H9 (cell line): ENCODE data around the gene TAF13. TPM values are rescaled to one million over a fixed set of nuclear protein-coding genes. Genes with fewer than 3 reads are reported as not detected.

Experiments
- DNase-seq: peaks from one replicate; pipeline ENCODE4 v3.0.0-alpha.2; 2017
- H2AFZ ChIP-seq: one replicate; pipeline ENCODE4 v1.6.1; 2013; ENCODE audit warnings: mild to moderate bottlenecking, low read length, control low read depth, moderate library complexity
- H2AK5ac ChIP-seq: 2 replicates; pipeline ENCODE4 v1.6.1; 2013; ENCODE audit warnings: low read length, control low read depth, mixed read lengths; ENCODE audit not compliant: insufficient read length
- H2BK120ac ChIP-seq: one replicate; pipeline ENCODE4 v1.6.1; 2013; ENCODE audit warnings: low read depth, mild to moderate bottlenecking, low read length, control low read depth, inconsistent platforms; ENCODE audit not compliant: poor library complexity, severe bottlenecking
- H2BK12ac ChIP-seq: 2 replicates; pipeline ENCODE4 v1.6.1; 2013; ENCODE audit warnings: low read length, control low read depth, mixed read lengths, low read depth; ENCODE audit not compliant: insufficient read length
- H2BK15ac ChIP-seq: 2 replicates; pipeline ENCODE4 v1.6.1; 2013; ENCODE audit warnings: low read depth, low read length, control low read depth
- H2BK20ac ChIP-seq: one replicate; pipeline ENCODE4 v1.6.1; 2013; ENCODE audit warnings: low read depth, mild to moderate bottlenecking, low read length, control low read depth, inconsistent platforms; ENCODE audit not compliant: poor library complexity, severe bottlenecking
- H2BK5ac ChIP-seq: 2 replicates; pipeline ENCODE4 v1.6.1; 2013; ENCODE audit warnings: low read length, control low read depth, mixed read lengths; ENCODE audit not compliant: insufficient read length
- H3K14ac ChIP-seq: 2 replicates; pipeline ENCODE4 v1.6.1; 2013; ENCODE audit warnings: low read length, control low read depth; ENCODE audit not compliant: insufficient read depth
- H3K18ac ChIP-seq: 2 replicates; pipeline ENCODE4 v1.6.1; 2013; ENCODE audit warnings: low read depth, mild to moderate bottlenecking, mixed read lengths, low read length, control low read depth; ENCODE audit not compliant: insufficient read length
- H3K23ac ChIP-seq: 2 replicates; pipeline ENCODE4 v1.6.1; 2013; ENCODE audit warnings: low read length, control low read depth, mixed read lengths, low read depth; ENCODE audit not compliant: insufficient read length
- H3K23me2 ChIP-seq: 2 replicates; pipeline ENCODE4 v1.6.1; 2013; ENCODE audit warnings: low read depth, mild to moderate bottlenecking, mixed read lengths, low read length, control low read depth; ENCODE audit not compliant: insufficient read length, poor library complexity, severe bottlenecking
- H3K27ac ChIP-seq: 2 replicates; pipeline ENCODE4 v1.5.1; 2013; ENCODE audit warnings: low read length, control low read depth, mixed read lengths, low read depth; ENCODE audit not compliant: insufficient read length
- H3K27me3 ChIP-seq: 2 replicates; pipeline ENCODE4 v1.6.1; 2013; ENCODE audit warnings: low read length, control low read depth, inconsistent platforms; ENCODE audit not compliant: insufficient read depth
- H3K4ac ChIP-seq: 2 replicates; pipeline ENCODE4 v1.6.1; 2013; ENCODE audit warnings: low read depth, mild to moderate bottlenecking, control low read depth, inconsistent platforms, low read length, moderate library complexity
- H3K4me1 ChIP-seq: 2 replicates; pipeline ENCODE4 v1.6.1; 2013; ENCODE audit warnings: low read length, control low read depth, inconsistent platforms; ENCODE audit not compliant: insufficient read depth
- H3K4me2 ChIP-seq: 2 replicates; pipeline ENCODE4 v1.6.1; 2013; ENCODE audit warnings: low read length, control low read depth, mixed read lengths; ENCODE audit not compliant: insufficient read length, insufficient read depth
- H3K56ac ChIP-seq: 2 replicates; pipeline ENCODE4 v1.6.1; 2013; ENCODE audit warnings: low read depth, mild to moderate bottlenecking, mixed read lengths, low read length, control low read depth; ENCODE audit not compliant: insufficient read length
- H3K79me1 ChIP-seq: 2 replicates; pipeline ENCODE4 v1.6.1; 2013; ENCODE audit warnings: low read depth, mild to moderate bottlenecking, moderate library complexity, low read length, control low read depth, inconsistent platforms; ENCODE audit not compliant: insufficient read depth, poor library complexity, severe bottlenecking
- H3K79me2 ChIP-seq: 2 replicates; pipeline ENCODE4 v1.6.1; 2013; ENCODE audit warnings: low read length, control low read depth, inconsistent platforms; ENCODE audit not compliant: insufficient read depth
- H3K9ac ChIP-seq: 2 replicates; pipeline ENCODE4 v1.6.1; 2013; ENCODE audit warnings: low read length, control low read depth, mixed read lengths; ENCODE audit not compliant: insufficient read length; ENCODE audit errors: extremely low read depth
- H3K9me3 ChIP-seq: one replicate; pipeline ENCODE4 v1.6.1; 2013; ENCODE audit warnings: low read depth, low read length, inconsistent platforms; ENCODE audit not compliant: control insufficient read depth
- H3T11ph ChIP-seq: one replicate; pipeline ENCODE4 v1.6.1; 2013; ENCODE audit warnings: mild to moderate bottlenecking, low read length, control low read depth, inconsistent platforms
- H4K20me1 ChIP-seq: one replicate; pipeline ENCODE4 v1.6.1; 2013; ENCODE audit not compliant: control insufficient read depth, insufficient read length, insufficient read depth
- H4K5ac ChIP-seq: 2 replicates; pipeline ENCODE4 v1.6.1; 2013; ENCODE audit warnings: low read depth, mild to moderate bottlenecking, mixed read lengths, low read length, control low read depth; ENCODE audit not compliant: insufficient read length
- H4K8ac ChIP-seq: replicated peaks from 2 replicates; pipeline ENCODE4 v1.6.1; 2013; ENCODE audit warnings: low read length, control low read depth, mixed read lengths, low read depth; ENCODE audit not compliant: insufficient read length
- H4K91ac ChIP-seq: 2 replicates; pipeline ENCODE4 v1.6.1; 2013; ENCODE audit warnings: low read depth, mild to moderate bottlenecking, moderate library complexity, mixed read lengths, low read length, control low read depth; ENCODE audit not compliant: insufficient read length
- H3K27ac Mint-ChIP-seq, 3 experiments: 2 replicates in 2 of 3; 3 replicates in 1 of 3; pipeline ENCODE4 v1.8.0; 2020 to 2021; ENCODE audit warnings: mixed read lengths in 3 of 3, mild to moderate bottlenecking in 1 of 3, moderate library complexity in 1 of 3
- H3K27me3 Mint-ChIP-seq: 2 replicates; pipeline ENCODE4 v1.8.0; 2021; ENCODE audit warnings: low read depth, mild to moderate bottlenecking, moderate library complexity, mixed read lengths
- H3K36me3 Mint-ChIP-seq, 3 experiments: 2 replicates in 2 of 3; 3 replicates in 1 of 3; pipeline ENCODE4 v1.8.0; 2020 to 2021; ENCODE audit warnings: low read depth in 3 of 3, mixed read lengths in 3 of 3; ENCODE audit not compliant: insufficient read depth in 1 of 3
- H3K4me1 Mint-ChIP-seq, 2 experiments: 2 replicates each; pipeline ENCODE4 v1.8.0; 2020; ENCODE audit warnings: mixed read lengths in 2 of 2
- H3K4me3 Mint-ChIP-seq, 2 experiments: 2 replicates in 1 of 2; 3 replicates in 1 of 2; pipeline ENCODE4 v1.8.0; 2020 to 2021; ENCODE audit warnings: mild to moderate bottlenecking in 2 of 2, mixed read lengths in 2 of 2, moderate library complexity in 1 of 2
- H3K9me3 Mint-ChIP-seq, 2 experiments: 2 replicates in 1 of 2; 3 replicates in 1 of 2; pipeline ENCODE4 v1.8.0; 2020; ENCODE audit warnings: mild to moderate bottlenecking in 2 of 2, mixed read lengths in 2 of 2, moderate library complexity in 1 of 2
- WGBS: extraction: QIAGEN DNeasy Blood & Tissue Kit; methylation state at CpG from one replicate; pipeline ENCODE4 v1.1.7; 2013; ENCODE audit warnings: missing lambda C conversion rate, low lambda C conversion rate, mixed read lengths; ENCODE audit not compliant: insufficient read length; ENCODE audit errors: extremely low coverage; 5-methylcytosine and 5-hydroxymethylcytosine counted together
- total RNA-seq: library from RNA; stranded (reverse); gene quantifications from 2 replicates; pipeline ENCODE4 v1.2.1, GENCODE V29; 2021
- TF ChIP-seq, protein P1 (sequence below): fragments of 200-600 bp; sonication (generic); conservative IDR thresholded peaks from 3 replicates; pipeline ENCODE4 v1.8.0; 2021; ENCODE audit warnings: antibody characterized with exemption, mild to moderate bottlenecking

The TAF13 gene
- total RNA-seq, 1 experiment from 2014 or later, result 50.9 TPM

DNA sequence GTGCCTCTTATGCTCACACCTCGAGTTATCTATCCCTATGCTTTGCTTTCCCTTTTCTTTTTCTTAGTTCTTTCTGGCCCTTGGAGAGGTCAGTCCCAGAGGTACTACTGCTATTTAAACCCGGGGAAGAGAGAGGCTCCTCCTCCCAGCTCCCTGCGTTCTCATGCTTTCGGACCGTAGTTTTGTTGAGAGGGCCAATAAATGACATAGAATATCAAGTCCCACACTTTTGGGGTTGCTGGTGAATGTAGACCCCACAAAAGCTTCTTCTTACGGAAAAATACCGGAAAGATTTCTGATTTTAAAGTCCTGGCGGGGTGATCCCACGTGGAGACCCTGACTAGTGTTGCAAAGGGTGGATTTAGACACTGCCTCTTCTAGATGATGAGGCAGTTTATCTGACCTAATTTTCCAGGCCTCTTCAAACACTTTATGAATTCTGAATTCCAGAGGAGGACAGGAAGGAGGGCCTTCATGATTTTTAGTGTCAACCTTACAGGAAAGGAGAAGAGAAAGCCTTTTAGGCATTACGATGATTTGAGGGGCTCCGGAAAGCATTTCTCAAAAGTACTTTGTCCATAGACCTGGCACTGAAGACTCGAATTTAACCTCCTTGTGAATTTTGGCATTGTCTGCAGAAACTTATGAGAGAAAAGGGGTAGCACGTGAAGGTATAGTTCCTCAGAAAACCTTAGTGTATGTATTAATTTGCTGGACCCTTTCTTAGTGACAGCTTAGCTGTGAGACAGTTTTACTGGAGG is 15.5 kb upstream of the TAF13 start:
- Histone ChIP-seq H2BK5ac (no peak overlapping the region), H2BK15ac (no peak overlapping the region), H3K4ac (no peak overlapping the region), H4K91ac (no peak overlapping the region), H3K9ac (peak overlapping the region; percentile 82), H3K23me2 (peaks cover 6% of the 10 kb centered on the region), H3K56ac (no peak overlapping the region), H3K4me2 (peak overlapping the region; percentile 42), H2AFZ (peak overlapping the region; percentile 84), H4K20me1 (no peaks in the 10 kb centered on the region), H2BK12ac (no peak overlapping the region), H3K79me2 (0 out of 2 replicates have a peak, but pooled peaks cover 2% of the 10 kb centered on the region), H3K4me1 (no peaks in the 10 kb centered on the region), H3K14ac (no peak overlapping the region), H3K18ac (no peak overlapping the region), H3K79me1 (no peaks in the 10 kb centered on the region), H4K8ac (no peak overlapping the region), H3K9me3 (no peaks in the 10 kb centered on the region), H2AK5ac (no peak overlapping the region), H3K27ac (peak overlapping the region; percentile 1), H4K5ac (no peak overlapping the region), H2BK20ac (no peak overlapping the region), H2BK120ac (no peak overlapping the region), H3T11ph (no peak overlapping the region), H3K27me3 (no peaks in the 10 kb centered on the region), H3K23ac (no peak overlapping the region)
- no CpG with 5 or more reads among the region's 13 CpGs for WGBS
- H3K4me3 Mint-ChIP-seq, result peak overlapping the region; percentile 91 to 92
- peaks cover 20 to 24% of the 10 kb centered on the region in 2 experiments for H3K4me1 Mint-ChIP-seq
- H3K36me3 Mint-ChIP-seq, result peaks cover 0 to 17% (median 13%) of the 10 kb centered on the region in 3 experiments; a peak in 5 of 7 replicates
- peak overlapping the region; percentile 94 to 96 (median 95) for H3K27ac Mint-ChIP-seq
- DNase-seq, result no peak
- H3K27me3 Mint-ChIP-seq, result no peaks in the 10 kb centered on the region; the same call in 1 of the 2 replicates
- H3K9me3 Mint-ChIP-seq, result no peaks in the 10 kb centered on the region; a peak in 1 of 5 replicates
- TF ChIP-seq, protein P1, sequence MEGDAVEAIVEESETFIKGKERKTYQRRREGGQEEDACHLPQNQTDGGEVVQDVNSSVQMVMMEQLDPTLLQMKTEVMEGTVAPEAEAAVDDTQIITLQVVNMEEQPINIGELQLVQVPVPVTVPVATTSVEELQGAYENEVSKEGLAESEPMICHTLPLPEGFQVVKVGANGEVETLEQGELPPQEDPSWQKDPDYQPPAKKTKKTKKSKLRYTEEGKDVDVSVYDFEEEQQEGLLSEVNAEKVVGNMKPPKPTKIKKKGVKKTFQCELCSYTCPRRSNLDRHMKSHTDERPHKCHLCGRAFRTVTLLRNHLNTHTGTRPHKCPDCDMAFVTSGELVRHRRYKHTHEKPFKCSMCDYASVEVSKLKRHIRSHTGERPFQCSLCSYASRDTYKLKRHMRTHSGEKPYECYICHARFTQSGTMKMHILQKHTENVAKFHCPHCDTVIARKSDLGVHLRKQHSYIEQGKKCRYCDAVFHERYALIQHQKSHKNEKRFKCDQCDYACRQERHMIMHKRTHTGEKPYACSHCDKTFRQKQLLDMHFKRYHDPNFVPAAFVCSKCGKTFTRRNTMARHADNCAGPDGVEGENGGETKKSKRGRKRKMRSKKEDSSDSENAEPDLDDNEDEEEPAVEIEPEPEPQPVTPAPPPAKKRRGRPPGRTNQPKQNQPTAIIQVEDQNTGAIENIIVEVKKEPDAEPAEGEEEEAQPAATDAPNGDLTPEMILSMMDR, result no peak
